Fibroblast of mammary gland (primary cell): ENCODE results near the gene CRYBA2.

Experiments used
- DNase-seq: peaks from one replicate; pipeline ENCODE4 v3.0.0-alpha.2; 2010; ENCODE audit warnings: low read depth
- H3K4me3 ChIP-seq: 2 replicates; pipeline ENCODE4 v1.5.1; 2011; ENCODE audit warnings: low read depth, mild to moderate bottlenecking, low read length, moderate library complexity; ENCODE audit not compliant: control insufficient read depth
- CTCF ChIP-seq: conservative IDR thresholded peaks from 2 replicates; pipeline ENCODE4 v1.5.1; 2011; ENCODE audit warnings: low read depth, low read length, inconsistent platforms; ENCODE audit not compliant: control insufficient read depth, insufficient read depth

CRYBA2 gene

GRCh38 chr2:219028996-219029828 is 36.0 kb upstream of the CRYBA2 start:
- H3K4me3 ChIP-seq = no peak overlapping the region
- no peak for DNase-seq
- TF ChIP-seq CTCF = no peak

GRCh38 chr2:219028141-219028540 is 34.9 kb upstream of the CRYBA2 start:
- H3K4me3 ChIP-seq = no peak overlapping the region
- DNase-seq = no peak
- TF ChIP-seq CTCF = no peak

DNA sequence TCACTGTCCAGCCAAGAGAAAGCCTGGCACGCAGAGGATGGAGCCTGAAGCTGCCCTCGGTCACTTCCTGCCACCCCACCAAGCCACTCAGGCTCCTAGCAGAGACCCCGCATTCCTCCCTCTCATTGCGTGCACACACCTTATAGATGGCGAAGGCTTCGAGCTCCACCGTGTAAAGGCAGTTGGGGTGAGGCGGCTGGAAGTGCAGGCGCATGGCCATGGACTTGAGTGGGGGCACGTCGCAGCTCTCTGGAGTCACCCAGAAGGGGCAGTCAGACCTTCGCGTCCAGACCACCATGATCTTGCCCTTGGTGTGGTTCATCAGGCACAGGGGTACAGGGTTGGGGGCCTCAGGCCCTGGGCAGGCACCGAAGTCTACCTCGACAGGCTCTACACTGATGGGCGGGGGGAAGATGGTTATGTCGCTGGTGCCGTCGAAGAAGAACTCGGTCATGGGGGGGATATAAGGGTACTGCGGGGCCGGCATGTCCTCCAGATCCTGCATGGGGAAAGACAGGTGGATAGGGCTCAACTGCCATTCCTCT is 34.4 kb upstream of the CRYBA2 start:
- no peak for DNase-seq
- H3K4me3 ChIP-seq = no peak overlapping the region
- no peak for TF ChIP-seq CTCF

DNA sequence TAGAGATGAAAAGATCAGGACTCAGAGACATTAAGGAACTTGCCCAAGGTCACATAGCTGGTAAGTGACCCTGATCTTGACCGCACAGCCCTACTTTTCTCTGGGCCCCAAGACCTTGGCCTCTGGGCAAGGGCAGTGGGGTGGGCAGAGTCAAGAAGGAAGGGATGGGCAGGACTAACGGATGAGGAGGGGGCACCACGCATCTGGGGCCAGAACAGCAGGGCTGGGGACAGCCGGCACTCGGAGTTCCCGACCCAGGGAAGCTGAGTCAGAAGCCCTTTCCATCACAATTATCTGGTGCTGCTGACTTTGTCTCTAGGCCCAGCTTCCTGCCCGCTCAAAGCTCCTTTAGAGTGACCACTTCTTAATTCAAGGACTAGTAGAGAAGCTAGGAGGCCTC is 33.7 kb upstream of the CRYBA2 start:
- no peak overlapping the region for H3K4me3 ChIP-seq
- TF ChIP-seq CTCF = no peak
- DNase-seq = no peak

DNA sequence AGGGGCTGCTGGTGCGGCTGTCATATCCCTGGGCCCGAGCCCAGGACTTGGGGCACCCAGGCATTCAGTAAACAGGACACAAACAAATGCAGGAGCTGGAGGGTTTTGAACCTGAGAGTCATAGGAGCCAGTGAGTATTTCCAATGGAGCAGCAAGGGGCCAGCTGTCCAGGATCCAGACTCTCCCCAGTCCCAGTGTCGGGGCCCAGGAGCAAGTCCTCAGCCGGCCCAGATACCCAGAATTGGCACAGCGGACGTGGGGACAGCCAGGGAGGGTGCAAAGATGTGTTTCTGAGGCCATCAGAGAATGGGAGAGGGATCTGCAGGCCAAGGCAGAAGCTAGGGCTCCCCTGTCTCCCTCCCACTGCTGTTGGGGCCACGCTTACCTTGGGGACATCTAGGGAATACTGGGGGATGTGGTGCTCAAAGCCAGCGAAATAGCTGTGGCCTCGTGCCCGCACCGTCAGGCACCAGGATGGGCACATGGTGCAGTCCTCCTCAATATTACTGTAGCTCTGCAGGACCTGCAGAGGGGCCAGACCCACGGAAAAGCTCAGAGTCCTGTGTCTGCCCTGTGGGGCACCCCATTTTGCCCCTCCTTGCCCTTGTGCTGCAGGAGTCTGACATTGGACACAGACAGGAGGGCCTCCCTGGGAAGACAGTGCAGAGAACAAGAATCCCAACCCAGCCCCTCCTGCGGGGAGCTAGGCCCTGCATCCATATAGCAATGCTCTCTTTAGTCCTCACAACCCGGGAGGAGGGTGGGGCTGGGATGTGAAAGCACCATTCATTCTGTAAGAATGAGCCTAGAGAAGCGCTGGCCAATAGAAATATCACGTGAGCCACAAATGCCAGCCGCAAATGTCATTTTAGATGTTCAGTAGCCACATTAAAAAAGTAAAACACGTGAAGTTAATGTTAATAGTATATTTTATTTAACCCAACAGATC is 32.7 kb upstream of the CRYBA2 start:
- no peak for TF ChIP-seq CTCF
- H3K4me3 ChIP-seq = no peak overlapping the region
- no peak for DNase-seq

DNA sequence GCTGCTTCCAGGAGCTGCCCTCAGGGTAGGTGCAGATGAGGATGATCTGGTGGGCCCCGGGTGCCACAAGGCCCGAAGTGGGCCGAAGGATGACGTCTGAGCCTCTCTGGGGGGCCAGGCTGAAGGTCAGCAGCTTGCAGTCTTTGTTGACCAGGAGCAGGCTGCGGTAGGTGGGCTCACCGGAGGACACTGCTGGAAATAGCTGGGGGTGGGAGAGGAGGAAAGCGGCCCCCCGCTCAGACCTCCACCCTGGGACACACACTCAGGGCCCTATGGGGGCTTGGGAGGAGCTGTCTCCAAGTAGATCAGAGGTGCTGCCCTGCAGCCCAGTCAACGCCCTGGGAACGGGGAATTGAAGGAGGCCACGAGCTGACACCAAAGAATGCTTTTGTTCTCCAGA is 30.8 kb upstream of the CRYBA2 start:
- no peak for TF ChIP-seq CTCF
- no peak overlapping the region for H3K4me3 ChIP-seq
- no peak for DNase-seq
